Left hindlimb (tissue), 1 donor: ENCODE data around the gene GATAD2A.

Experiments used
- DNase-seq: peaks from one replicate; pipeline ENCODE4 v3.0.0-alpha.2; 2018

GATAD2A gene

DNA sequence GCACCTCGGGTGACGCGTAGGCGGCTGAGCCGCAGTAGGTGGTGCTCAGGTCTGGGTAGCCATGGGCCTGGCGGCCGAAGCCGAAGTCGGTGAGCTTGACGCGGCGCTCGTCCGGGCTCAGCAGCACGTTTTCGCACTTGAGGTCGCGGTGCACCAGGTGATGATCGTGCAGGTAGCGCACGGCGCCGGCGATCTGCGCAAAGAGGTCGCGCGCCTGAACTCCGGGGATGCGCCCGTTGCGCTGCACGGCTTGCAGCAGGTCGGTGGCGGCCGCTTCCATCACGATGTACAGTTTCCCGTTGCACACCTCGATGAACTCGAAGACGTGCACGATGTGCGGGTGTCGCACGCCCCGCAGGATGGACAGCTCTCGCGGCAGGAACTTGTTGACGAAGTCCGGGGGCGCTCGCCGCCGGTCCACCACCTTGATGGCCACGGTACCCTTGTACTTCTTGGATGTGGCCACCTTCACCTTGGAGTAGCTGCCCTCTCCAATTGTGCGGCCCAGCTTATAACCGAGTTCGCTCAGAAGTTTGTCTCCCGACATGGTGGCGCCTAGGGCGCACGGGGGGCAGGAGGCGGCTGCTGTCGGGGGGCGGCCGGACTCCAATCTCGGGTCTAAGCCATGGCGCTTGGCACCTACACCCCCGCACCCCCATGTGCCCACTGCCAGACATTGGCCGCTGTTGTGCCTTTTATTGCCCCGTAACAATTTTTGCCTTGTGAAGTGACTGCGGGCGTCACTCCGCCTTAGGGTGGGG, 109.6 kb downstream of the GATAD2A start, which contains the start of gene TSSK6:
Gene TSSK6, minus strand, starts transcription at position 668 of the 761 bp plus-strand sequence. Its CDS starts 121 bp downstream, at position 547.
- no peak for DNase-seq

DNA sequence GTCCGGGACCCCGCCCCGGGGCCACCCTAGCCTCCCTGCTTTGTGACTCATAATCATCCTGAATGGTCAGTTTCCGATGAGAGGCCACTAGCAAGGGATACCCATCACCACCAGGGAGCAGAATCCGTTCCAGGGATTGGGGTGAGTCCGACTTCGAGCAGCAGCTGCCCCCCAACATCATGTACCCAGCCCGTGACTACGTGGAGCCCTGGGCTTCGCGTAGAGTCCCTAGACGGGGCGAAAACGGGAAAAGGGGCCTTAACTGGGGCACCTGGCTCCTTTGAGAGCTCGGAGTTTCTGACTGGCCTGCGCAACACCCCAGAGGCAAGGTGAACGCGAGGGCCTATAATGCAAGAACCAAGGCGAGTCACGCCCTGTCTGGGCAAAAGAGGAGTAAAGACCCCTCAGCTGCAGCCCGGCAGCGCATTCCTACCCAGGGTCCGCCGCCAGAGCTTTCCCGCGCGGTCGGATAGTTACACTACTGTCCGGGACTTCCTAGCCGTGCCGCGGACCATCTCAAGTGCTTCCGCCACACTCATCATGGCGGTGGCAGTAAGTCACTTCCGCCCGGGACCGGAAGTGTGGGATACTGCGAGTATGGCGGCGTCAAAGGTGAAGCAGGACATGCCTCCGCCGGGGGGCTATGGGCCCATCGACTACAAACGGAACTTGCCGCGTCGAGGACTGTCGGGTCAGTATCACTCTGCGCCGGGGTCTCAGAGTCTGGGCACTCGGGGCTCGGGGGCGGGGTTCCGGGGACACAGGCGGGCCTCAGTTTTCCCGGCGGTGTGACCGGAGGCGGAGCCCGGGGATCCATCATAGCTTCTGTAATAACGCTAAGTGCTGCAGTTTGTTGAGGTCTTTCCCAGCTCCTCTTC, 110.4 kb downstream of the GATAD2A start, which contains the start of gene NDUFA13:
Gene NDUFA13, plus strand, starts transcription at position 584 of the 878 bp plus-strand sequence. Its CDS starts 14 bp downstream, at position 598.
- peak; percentile 94 for DNase-seq

DNA sequence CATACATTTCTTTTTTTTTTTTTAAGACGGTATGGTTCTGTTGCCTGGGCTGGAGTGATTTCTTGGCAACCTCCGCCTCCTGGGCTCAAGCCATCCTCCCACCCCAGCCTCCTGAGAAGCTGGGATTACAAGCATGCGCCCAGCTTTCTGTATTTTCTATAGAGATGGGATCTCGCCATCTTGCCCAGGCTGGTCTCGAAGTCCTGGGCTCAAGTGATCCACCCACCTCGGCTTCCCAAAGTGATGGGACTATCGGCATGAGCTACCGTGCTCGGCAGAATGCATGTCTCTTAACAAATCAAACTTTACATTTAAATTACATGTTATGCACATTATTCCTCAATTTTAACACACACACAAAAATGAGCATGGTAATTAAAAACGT, 111.8 kb downstream of the GATAD2A start:
- no peak for DNase-seq

DNA sequence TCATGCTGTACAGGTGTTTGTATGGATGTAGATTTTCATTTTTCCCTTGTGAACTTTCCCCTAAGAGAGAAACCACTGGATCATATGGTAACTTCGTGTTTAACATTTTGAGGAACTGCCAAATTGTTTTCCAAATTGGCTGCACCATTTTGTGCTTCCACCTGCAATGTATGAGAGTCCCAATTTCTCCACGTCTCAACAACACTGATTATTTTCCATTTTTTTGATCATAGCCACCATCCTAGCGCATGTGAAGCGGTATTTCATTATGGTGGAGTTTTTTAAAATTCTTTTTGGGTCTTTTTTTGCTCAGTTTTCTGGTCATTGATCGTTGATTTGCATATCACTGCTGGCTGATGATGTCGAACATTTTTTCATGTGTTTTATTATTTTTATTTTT, 115.5 kb downstream of the GATAD2A start:
- DNase-seq: no peak

DNA sequence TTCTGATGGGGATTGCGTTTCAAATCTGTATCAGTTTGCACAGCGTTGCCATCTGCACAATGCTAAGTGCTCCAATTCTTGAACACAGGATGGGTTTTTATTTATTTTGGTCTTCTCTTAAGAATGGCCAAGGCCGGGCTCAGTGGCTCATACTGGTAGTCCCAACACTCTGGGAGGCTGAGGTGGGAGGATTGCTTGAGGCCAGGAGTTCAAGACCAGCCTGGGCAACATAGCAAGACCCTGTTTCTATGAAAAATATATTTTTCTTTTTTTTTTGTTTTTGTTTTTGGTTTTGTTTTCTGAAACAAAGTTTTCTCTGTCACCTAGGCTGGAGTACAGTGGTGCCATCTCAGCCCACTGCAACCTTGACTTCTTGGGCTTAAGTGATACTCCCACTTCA, 117.7 kb downstream of the GATAD2A start:
- no peak for DNase-seq

DNA sequence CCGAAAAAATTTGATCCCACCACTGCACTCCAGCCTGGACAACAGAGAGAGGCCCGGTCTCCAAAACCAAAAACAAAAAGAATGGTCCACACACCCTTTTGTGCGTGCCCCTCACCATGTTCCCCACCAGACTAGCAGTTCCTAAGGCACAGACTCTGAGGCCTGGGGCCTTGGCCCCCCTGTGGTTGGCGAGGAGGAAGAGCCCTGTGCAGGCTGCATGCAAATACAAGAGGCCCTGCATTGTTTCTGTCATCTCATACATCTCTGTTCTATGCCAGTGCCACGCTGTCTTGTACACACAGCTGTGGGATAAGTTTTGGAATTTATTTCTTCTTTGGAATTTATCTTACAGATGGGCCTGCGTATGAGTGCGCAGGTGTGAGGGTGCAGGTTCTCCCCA, 118.6 kb downstream of the GATAD2A start:
- DNase-seq: no peak

DNA sequence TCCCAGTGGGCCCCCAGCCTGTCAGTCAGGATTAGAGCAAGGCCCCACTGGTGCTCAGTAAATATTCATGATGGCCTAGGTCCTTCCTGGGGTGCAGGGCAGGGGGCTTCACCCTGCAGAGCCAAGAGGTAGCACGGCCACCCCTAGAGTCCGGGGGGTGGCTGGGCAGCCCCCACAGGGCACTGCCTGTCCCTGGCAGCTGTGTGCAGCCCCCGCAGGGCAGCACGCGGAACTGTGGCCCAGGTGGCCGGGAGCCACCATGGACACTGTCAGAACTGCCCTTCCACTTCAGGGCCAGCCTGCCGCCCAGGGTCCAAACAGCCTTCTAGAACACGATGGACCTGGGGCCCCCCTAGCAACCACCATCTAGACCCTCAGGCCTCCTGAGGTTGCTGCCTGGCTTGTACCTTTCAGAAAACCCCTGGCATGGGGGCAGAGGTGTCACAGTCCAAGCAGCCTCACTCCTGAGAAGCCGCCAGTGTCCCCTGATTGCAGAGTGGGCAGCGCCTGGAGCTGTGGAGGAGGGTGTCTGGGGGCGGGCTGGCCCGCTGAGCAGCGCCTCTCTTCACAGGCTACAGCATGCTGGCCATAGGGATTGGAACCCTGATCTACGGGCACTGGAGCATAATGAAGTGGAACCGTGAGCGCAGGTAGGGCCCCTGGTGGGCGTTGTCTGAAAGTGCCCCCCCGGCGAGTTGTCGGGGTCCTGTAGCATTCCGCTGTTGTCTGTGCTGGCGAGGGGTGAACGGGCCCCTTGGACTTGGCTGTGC, 120.3 kb downstream of the GATAD2A start:
- DNase-seq: no peak

DNA sequence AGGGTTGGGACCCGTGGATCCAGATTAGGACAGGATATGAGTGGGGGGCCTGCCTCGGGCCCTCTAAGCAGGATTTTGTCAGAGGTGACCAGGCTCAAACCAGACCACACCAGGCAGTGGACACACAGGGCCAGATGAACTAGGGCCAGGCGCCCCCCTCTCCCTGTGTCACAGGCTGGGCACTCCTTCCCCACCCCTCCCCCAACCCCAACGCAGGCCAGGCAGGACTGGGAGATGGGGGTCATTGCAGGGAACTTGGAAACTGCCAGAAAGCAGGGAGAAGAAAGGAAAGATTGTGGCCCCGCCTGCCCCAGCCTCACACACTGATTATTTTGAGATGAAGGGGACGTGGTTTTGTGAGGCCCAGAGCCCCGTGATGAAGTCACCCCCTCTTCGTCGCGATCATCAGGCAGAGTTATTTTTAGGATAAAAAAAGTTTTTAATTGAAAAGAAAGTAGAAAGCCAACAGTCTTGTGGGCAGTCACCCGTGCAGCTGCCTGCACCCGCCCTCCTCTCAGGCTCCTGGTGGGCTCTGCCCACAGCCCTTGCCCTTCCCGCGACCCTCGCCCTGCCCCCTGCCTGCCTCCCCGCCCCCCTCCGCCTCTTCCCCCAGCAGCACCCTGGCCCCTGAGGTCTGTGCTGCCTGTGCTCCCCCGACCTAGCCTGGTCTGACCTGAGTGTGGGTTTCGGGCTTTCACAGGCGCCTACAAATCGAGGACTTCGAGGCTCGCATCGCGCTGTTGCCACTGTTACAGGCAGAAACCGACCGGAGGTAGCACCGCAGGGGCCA, 121.3 kb downstream of the GATAD2A start:
- DNase-seq: no peak

DNA sequence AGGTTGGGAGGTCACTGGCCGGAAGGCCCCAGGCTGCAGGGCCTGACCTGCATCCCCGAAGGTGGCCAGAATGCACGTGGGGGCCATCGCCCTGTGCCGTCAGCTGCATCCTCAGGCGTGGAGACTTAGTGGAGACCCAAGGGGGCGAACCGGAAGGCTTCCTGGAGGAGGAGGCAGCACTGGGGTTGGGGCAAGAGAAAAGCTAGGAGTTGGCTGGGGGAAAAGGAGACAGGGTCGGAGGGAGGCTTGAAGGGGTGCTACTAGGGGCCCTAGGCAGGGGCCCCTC, 121.8 kb downstream of the GATAD2A start:
- no peak for DNase-seq

DNA sequence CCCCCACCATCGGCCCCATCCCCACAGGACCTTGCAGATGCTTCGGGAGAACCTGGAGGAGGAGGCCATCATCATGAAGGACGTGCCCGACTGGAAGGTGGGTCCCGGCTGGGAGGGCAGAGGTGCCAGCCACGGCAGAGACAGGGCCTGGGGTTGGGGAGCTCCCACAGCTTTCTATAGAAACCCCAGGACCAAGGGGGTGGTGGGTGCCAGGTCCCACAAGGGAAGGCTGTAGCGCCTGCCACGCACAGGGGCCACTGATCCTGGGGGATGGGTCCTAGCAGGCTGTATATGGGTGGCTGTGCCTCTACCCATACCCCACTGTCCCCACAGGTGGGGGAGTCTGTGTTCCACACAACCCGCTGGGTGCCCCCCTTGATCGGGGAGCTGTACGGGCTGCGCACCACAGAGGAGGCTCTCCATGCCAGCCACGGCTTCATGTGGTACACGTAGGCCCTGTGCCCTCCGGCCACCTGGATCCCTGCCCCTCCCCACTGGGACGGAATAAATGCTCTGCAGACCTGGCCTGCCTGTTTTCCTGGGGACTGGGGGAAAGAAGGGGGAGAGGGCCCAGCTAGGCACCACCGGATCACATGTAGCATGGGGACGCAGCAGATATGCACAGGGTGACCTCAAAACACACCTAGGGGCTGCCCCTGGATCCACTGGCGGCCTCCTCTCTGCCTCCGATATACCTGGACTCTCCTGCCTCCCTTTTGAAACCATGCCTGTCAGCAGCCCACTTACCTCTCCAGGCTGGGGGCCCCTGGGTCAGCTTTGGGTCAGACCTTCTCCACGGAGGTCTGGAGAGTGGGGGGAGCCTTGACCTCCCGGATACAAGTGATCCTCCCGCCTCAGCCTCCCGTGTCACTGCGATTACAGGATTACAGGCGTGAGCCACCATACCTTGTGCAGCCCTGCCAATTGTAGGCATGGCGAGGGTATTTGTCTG, 122.5 kb downstream of the GATAD2A start:
- no peak for DNase-seq

DNA sequence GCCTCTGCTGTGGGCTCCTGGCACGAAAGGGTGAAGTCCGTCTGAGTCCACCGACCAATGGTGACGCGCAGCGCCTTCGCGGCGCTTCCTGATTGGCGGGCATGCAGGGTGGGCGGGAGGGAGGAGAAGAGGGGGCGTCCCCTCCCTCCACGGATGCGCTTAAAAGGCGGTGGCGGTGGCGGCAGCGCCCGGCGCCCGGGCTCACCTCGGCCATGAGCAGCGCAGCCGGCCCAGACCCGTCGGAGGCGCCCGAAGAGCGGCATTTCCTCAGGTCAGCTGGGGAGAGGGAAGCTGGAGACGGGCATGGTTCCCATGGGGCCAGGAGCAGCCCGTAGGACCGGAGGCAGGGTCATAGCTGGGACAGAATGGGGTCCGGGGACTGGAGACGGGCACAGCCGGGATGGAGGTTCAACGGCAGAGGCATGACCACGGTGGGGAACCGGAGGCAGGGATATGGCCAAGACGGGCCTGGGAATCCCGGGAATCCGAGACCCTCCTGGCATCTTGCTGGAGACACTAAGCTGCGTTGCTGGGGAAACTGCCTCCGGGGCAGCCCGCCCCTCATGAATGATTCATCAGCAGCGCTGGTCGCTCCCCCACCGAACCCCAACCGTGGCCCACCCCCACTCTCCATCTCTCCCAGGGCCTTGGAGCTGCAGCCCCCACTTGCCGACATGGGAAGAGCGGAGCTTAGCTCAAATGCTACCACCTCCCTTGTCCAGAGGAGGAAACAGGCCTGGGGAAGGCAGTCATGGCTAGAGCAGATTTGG, 123.4 kb downstream of the GATAD2A start, which contains the start of gene YJEFN3:
Gene YJEFN3, plus strand, starts transcription at position 191 of the 770 bp plus-strand sequence. Its CDS starts 22 bp downstream, at position 213.
- no peak for DNase-seq

DNA sequence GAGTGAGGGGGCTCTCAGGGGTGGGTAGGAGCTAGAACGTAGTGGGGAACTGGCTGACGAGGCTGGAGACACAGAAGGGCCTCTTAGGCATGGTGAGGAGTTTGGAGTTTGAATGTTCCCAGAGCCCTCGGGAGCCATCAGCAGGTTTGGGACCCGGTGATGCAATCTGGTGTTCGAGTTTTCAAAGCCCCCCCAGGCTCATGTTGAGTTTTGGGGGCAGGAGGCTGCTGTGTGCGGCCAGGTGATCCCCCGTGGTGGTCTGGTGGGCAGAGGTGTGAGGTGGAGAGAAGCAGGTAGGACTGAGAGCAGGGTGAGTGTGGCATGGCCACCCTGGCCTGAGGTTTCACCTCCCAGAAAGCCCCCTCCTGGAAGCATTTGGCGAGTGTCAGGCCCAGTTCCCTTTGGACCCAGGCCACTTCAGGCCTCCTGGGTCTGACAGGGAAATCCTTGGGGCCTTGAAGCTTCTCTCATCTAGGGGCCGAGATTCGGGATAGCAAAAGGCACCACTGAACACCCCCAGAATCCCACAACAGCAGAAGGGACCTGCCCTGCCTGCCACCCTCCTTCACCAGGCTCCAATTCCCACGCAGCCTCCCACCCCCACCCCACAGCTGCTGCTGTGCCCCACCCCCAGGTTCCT, 124.4 kb downstream of the GATAD2A start:
- no peak for DNase-seq

DNA sequence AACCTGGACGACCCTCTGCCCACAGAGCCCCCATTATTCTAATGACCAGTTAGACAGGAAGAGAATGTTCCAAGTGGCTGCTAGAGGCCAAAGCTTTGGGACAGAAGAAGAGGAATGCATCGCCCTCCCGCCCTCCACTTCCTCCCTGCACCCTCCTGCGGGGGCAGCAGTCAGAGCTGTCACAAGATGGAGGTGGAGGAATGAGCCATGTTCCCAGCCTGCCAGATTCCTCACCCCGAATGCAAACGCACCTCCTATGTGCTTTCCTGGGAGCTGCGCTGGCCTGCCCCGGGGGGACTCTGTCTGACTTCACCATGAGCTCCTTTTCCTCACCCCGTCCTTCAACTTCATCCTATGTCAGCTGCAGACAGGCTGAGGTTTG, 124.9 kb downstream of the GATAD2A start:
- no peak for DNase-seq

DNA sequence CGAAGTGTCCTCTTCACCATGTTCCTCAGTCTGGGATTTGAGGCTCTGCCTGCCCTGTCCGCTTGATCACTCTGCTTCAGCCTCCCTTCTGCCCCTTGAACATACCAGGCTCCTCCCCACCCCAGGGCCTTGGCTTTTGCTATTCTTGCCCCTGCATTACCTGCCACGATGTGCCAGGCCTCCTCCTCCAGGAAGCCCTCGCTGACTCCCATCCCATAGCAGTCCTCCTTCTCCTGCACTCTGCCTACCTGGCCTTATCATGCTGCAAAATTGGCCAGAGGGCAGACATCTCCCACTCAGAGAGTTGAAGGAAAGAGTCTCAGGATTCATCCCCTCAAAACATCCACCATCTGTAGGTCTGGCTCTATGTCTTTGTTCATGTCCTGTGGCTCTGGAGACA, 125.4 kb downstream of the GATAD2A start:
- no peak for DNase-seq

DNA sequence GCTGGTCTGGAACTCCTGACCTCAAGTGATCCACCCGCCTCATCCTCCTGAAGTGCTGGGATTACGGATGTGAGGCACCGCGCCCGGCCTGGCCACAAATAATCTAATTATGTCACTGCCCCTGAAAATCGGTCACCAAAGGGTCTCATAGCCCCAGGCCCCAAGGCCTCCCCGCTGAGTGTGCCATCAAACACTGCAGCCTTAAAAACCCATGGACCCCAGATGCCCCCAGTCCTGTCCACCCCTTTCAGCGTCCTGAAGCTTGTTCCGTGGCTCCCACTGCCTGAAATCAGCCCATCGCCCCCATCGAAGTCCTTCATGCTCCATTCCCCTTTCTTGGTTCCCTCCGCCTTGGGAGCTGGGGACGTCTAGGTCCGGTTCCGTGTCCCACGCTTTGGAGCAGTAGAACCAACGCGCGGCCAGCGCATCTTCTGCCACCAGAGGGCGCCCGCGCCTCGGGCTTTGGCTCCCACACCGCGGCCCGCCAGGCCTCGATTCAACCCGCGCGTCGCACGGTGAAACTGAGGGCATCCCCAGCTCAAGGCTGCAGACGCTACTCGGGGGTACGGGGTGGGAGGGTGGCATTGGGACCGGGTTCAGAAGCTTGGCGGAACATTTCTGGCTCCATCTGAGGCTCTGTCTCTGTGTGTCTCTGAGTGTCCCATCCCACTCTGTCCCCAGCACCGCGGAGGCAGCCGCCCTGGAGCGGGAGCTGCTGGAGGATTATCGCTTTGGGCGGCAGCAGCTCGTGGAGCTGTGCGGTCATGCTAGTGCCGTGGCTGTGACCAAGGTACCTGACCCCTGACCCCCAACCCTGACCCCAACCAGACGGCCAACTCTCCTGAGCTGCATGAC, 126.7 kb downstream of the GATAD2A start:
- peak; percentile 83 for DNase-seq

DNA sequence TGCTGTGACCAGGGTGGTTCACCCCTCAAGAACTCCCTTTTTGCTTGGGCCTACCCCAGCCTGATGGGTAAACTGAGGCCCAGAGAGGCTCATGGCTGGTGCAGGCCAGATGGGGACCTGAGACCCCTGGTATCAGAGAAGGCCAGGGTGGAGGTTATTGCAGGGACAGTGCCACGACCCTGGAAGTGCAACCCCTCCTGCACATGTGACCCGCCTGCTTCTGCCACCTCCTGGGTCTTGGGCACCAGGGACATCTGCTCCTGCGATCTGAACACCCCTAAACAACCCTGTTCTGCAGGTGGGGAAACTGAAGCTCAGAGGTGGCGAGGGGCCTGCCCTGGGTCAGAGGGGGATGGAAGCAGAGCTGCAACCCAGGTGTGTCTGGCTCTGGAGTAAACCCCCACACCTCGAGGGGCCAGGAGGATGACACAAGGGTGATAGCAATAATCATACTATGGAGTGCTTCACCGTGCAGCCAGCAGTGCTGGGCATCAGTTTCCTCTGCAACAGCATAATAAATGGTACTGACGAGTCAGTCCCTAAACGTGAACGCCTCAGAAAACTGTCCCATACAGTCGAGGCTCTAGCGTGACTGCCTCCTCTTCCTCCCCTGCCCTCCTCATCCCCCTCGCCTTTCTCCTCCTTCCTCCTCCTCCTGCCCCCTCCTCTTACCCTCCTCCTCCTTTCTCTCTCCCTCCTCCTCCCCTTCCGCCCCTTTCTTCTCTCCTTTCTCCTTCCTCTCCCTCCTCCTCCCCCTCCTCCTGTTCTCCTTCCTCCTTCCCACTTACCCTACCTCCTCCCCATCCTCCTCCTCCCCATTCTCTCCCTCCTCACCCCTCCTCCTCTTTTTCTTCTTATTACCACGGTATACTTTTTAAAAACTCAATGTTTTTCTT, 127.6 kb downstream of the GATAD2A start:
- DNase-seq: no peak

DNA sequence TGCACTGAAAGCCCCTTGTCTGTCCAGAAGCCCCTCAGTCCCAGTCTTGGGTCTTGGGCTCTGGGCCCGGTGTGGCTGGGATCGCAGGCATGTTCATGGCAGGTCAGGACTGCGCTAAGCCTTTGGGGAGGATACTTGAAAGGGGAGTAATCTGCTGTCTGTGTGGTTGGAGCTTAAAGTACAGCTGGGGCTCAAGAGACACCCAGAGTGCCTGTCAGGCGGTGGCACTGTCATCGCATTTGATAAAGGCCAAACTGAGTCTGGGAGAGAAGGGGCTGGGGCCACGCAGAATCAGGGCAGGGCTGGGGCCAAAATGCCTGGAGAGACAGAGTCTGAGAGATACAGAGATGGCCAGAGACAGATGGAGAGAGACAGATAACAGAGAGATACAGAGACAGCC, 128.4 kb downstream of the GATAD2A start:
- no peak for DNase-seq
